ENCODE data around the gene ZBTB21. TPM values are rescaled to one million over a fixed set of nuclear protein-coding genes. Genes with fewer than 3 reads are reported as not detected.

Gene ZBTB21
- polyA plus RNA-seq, 1 of the 3 experiments (the other 2 are of a cell fraction) = 2.9 TPM

- no peak for DNase-seq
- H3K9ac ChIP-seq = peak overlapping the region; percentile 83
- peak overlapping the region; percentile 62 to 67 for H3K4me3 ChIP-seq (ENCODE audit: low read depth in 2 of 2, low read length in 1 of 2)
- no peaks in the 10 kb centered on the region for H3K9me2 ChIP-seq
- H3F3A ChIP-seq (replicated peaks; ENCODE audit: insufficient read depth) = peaks cover 21% of the 10 kb centered on the region
- H3K36me3 ChIP-seq (replicated peaks in 1 of 2; ENCODE audit: control insufficient read depth in 1 of 2, insufficient read depth in 2 of 2, low read length in 1 of 2) = no peaks in the 10 kb centered on the region
- ChIA-PET POLR2A (interaction anchor here (1.6 kb wide), 1 partner anchor 11 kb away, joined by 3 read pairs; no protein-coding TSS in a partner anchor), CTCF (interaction anchor here (1.1 to 1.7 kb wide), 2 partner anchors 136 to 165 kb away, joined by 3 to 5 read pairs; no protein-coding TSS in a partner anchor)
- H3K79me2 ChIP-seq (ENCODE audit: insufficient read depth) = peaks cover 50% of the 10 kb centered on the region
- peak overlapping the region; percentile 95 for H3K4me2 ChIP-seq
- H3K4me1 ChIP-seq (ENCODE audit: control insufficient read depth in 1 of 2, insufficient read depth in 2 of 2, low read depth in 1 of 2, low read length in 1 of 2) = peaks cover 26 to 28% of the 10 kb centered on the region in 2 experiments; a peak in 3 of 4 replicates
- no peaks in the 10 kb centered on the region for H3K9me3 ChIP-seq
- 77% methylated on average over 20 of the region's 30 CpGs for WGBS (ENCODE audit: low lambda C conversion rate)
- H2AFZ ChIP-seq (ENCODE audit: low read depth) = peak overlapping the region; percentile 70; the same call in 1 of the 2 replicates
- 0 out of 2 replicates have a peak, but pooled peaks cover 4% of the 10 kb centered on the region for H4K20me1 ChIP-seq (ENCODE audit: insufficient read depth)
- TF ChIP-seq RCOR1 (IDR thresholded peaks at IDR 0.05; ENCODE audit: low read length) = no peak
- TF ChIP-seq TAF1 (IDR thresholded peaks at IDR 0.05; ENCODE audit: borderline replicate concordance, low read depth, low read length) = no peak
- TF ChIP-seq, protein P1, sequence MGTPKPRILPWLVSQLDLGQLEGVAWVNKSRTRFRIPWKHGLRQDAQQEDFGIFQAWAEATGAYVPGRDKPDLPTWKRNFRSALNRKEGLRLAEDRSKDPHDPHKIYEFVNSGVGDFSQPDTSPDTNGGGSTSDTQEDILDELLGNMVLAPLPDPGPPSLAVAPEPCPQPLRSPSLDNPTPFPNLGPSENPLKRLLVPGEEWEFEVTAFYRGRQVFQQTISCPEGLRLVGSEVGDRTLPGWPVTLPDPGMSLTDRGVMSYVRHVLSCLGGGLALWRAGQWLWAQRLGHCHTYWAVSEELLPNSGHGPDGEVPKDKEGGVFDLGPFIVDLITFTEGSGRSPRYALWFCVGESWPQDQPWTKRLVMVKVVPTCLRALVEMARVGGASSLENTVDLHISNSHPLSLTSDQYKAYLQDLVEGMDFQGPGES (IDR thresholded peaks at IDR 0.05; ENCODE audit: low read depth, low read length) = no peak
- TF ChIP-seq, protein P2, sequence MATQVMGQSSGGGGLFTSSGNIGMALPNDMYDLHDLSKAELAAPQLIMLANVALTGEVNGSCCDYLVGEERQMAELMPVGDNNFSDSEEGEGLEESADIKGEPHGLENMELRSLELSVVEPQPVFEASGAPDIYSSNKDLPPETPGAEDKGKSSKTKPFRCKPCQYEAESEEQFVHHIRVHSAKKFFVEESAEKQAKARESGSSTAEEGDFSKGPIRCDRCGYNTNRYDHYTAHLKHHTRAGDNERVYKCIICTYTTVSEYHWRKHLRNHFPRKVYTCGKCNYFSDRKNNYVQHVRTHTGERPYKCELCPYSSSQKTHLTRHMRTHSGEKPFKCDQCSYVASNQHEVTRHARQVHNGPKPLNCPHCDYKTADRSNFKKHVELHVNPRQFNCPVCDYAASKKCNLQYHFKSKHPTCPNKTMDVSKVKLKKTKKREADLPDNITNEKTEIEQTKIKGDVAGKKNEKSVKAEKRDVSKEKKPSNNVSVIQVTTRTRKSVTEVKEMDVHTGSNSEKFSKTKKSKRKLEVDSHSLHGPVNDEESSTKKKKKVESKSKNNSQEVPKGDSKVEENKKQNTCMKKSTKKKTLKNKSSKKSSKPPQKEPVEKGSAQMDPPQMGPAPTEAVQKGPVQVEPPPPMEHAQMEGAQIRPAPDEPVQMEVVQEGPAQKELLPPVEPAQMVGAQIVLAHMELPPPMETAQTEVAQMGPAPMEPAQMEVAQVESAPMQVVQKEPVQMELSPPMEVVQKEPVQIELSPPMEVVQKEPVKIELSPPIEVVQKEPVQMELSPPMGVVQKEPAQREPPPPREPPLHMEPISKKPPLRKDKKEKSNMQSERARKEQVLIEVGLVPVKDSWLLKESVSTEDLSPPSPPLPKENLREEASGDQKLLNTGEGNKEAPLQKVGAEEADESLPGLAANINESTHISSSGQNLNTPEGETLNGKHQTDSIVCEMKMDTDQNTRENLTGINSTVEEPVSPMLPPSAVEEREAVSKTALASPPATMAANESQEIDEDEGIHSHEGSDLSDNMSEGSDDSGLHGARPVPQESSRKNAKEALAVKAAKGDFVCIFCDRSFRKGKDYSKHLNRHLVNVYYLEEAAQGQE (IDR thresholded peaks at IDR 0.05; ENCODE audit: low read depth, low read length) = no peak
- TF ChIP-seq USF2 (IDR thresholded peaks at IDR 0.05; ENCODE audit: borderline replicate concordance, low read depth, low read length) = no peak
- TF ChIP-seq, protein P3, sequence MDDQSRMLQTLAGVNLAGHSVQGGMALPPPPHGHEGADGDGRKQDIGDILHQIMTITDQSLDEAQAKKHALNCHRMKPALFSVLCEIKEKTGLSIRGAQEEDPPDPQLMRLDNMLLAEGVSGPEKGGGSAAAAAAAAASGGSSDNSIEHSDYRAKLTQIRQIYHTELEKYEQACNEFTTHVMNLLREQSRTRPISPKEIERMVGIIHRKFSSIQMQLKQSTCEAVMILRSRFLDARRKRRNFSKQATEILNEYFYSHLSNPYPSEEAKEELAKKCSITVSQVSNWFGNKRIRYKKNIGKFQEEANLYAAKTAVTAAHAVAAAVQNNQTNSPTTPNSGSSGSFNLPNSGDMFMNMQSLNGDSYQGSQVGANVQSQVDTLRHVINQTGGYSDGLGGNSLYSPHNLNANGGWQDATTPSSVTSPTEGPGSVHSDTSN (IDR thresholded peaks at IDR 0.05) = no peak
- TF ChIP-seq SIN3A (IDR thresholded peaks at IDR 0.05; ENCODE audit: borderline replicate concordance, low read depth, low read length) = no peak
- no peak for TF ChIP-seq GABPA (IDR thresholded peaks at IDR 0.05; ENCODE audit: low read depth)
- TF ChIP-seq POLR2AphosphoS5 (IDR thresholded peaks at IDR 0.05; ENCODE audit: low read depth, low read length) = no peak
- no peak for TF ChIP-seq MAX (IDR thresholded peaks at IDR 0.05; ENCODE audit: low read depth)
- TF ChIP-seq MEF2A (IDR thresholded peaks at IDR 0.05; ENCODE audit: borderline replicate concordance, low read depth) = no peak
- TF ChIP-seq, protein P4, sequence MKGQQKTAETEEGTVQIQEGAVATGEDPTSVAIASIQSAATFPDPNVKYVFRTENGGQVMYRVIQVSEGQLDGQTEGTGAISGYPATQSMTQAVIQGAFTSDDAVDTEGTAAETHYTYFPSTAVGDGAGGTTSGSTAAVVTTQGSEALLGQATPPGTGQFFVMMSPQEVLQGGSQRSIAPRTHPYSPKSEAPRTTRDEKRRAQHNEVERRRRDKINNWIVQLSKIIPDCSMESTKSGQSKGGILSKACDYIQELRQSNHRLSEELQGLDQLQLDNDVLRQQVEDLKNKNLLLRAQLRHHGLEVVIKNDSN (IDR thresholded peaks at IDR 0.05; ENCODE audit: borderline replicate concordance, low read depth) = no peak
- TF ChIP-seq ELF1 (IDR thresholded peaks at IDR 0.05) = no peak
- TF ChIP-seq CTCF (IDR thresholded peaks at IDR 0.05) = no peak
- TF ChIP-seq EZH2phosphoT487 (IDR thresholded peaks at IDR 0.05; ENCODE audit: borderline replicate concordance, low read depth) = no peak
- H3K27me3 ChIP-seq (ENCODE audit: insufficient read depth) = no peaks in the 10 kb centered on the region
- H3K27ac ChIP-seq (ENCODE audit: low read depth in 2 of 2, low read length in 1 of 2) = no peak overlapping the region
These were observed 57.5 kb downstream of the ZBTB21 start for GRCh38 chr21:41952568-41953248.
